ENCODE data around the gene ETV4.

ETV4 gene

GRCh38 chr17:43573579-43574321 lies 27.6 kb upstream of the ETV4 start:
- Histone ChIP-seq H2AFZ (ENCODE audit: low read length) (no peak overlapping the region), H3K36me3 (ENCODE audit: insufficient read depth, low read length) (no peaks in the 10 kb centered on the region), H3K4me3 (ENCODE audit: low read length, poor library complexity, severe bottlenecking) (no peak overlapping the region), H3F3A (ENCODE audit: low read depth) (no peaks in the 10 kb centered on the region), H4K20me1 (ENCODE audit: insufficient read depth, low read length, poor library complexity, severe bottlenecking) (no peaks in the 10 kb centered on the region), H3K4me2 (ENCODE audit: low read depth, low read length, poor library complexity, severe bottlenecking) (no peak overlapping the region), H3K4me1 (ENCODE audit: insufficient read depth, low read length, poor library complexity, severe bottlenecking) (no peaks in the 10 kb centered on the region), H3K9ac (ENCODE audit: low read depth, low read length, poor library complexity, severe bottlenecking) (no peak overlapping the region), H3K9me2 (replicated peaks; ENCODE audit: low read depth, low read length) (no peaks in the 10 kb centered on the region), H3K9me3 (ENCODE audit: insufficient read depth, low read depth, low read length) (no peaks in the 10 kb centered on the region), H3K27me3 (ENCODE audit: insufficient read depth, low read length, poor library complexity, severe bottlenecking) (no peaks in the 10 kb centered on the region), H3K79me2 (ENCODE audit: insufficient read depth, low read length) (no peaks in the 10 kb centered on the region)
- no peak for TF ChIP-seq EZH2phosphoT487 (IDR thresholded peaks at IDR 0.05; ENCODE audit: borderline replicate concordance)
- no peak for TF ChIP-seq CTCF (conservative IDR thresholded peaks at IDR 0.05; ENCODE audit: low read length)

- no peak overlapping the region for H3K4me3 ChIP-seq (ENCODE audit: low read length, poor library complexity, severe bottlenecking)
- no peaks in the 10 kb centered on the region for H3K36me3 ChIP-seq (ENCODE audit: insufficient read depth, low read length)
- H3K4me1 ChIP-seq (ENCODE audit: insufficient read depth, low read length, poor library complexity, severe bottlenecking): no peaks in the 10 kb centered on the region
- H3K9me2 ChIP-seq (replicated peaks; ENCODE audit: low read depth, low read length): no peaks in the 10 kb centered on the region
- no peak overlapping the region for H3K4me2 ChIP-seq (ENCODE audit: low read depth, low read length, poor library complexity, severe bottlenecking)
- no peaks in the 10 kb centered on the region for H3K9me3 ChIP-seq (ENCODE audit: insufficient read depth, low read depth, low read length)
- H3K9ac ChIP-seq (ENCODE audit: low read depth, low read length, poor library complexity, severe bottlenecking): no peak overlapping the region
- H2AFZ ChIP-seq (ENCODE audit: low read length): no peak overlapping the region
- H3K27me3 ChIP-seq (ENCODE audit: insufficient read depth, low read length, poor library complexity, severe bottlenecking): no peaks in the 10 kb centered on the region
- no peaks in the 10 kb centered on the region for H3F3A ChIP-seq (ENCODE audit: low read depth)
- no peaks in the 10 kb centered on the region for H3K79me2 ChIP-seq (ENCODE audit: insufficient read depth, low read length)
- no peaks in the 10 kb centered on the region for H4K20me1 ChIP-seq (ENCODE audit: insufficient read depth, low read length, poor library complexity, severe bottlenecking)
- TF ChIP-seq CTCF (conservative IDR thresholded peaks at IDR 0.05; ENCODE audit: low read length) (no peak), EZH2phosphoT487 (IDR thresholded peaks at IDR 0.05; ENCODE audit: borderline replicate concordance) (no peak)
These were observed 26.3 kb upstream of the ETV4 start for GRCh38 chr17:43572368-43572980.

- Histone ChIP-seq H3K79me2 (ENCODE audit: insufficient read depth, low read length) (no peaks in the 10 kb centered on the region), H2AFZ (ENCODE audit: low read length) (no peak overlapping the region), H3K27me3 (ENCODE audit: insufficient read depth, low read length, poor library complexity, severe bottlenecking) (no peaks in the 10 kb centered on the region), H3K4me3 (ENCODE audit: low read length, poor library complexity, severe bottlenecking) (no peak overlapping the region), H4K20me1 (ENCODE audit: insufficient read depth, low read length, poor library complexity, severe bottlenecking) (no peaks in the 10 kb centered on the region), H3K9me3 (ENCODE audit: insufficient read depth, low read depth, low read length) (no peaks in the 10 kb centered on the region), H3K36me3 (ENCODE audit: insufficient read depth, low read length) (no peaks in the 10 kb centered on the region), H3K4me2 (ENCODE audit: low read depth, low read length, poor library complexity, severe bottlenecking) (no peak overlapping the region), H3F3A (ENCODE audit: low read depth) (no peaks in the 10 kb centered on the region), H3K4me1 (ENCODE audit: insufficient read depth, low read length, poor library complexity, severe bottlenecking) (no peaks in the 10 kb centered on the region), H3K9ac (ENCODE audit: low read depth, low read length, poor library complexity, severe bottlenecking) (no peak overlapping the region), H3K9me2 (replicated peaks; ENCODE audit: low read depth, low read length) (no peaks in the 10 kb centered on the region)
- no peak for TF ChIP-seq EZH2phosphoT487 (IDR thresholded peaks at IDR 0.05; ENCODE audit: borderline replicate concordance)
- TF ChIP-seq CTCF (conservative IDR thresholded peaks at IDR 0.05; ENCODE audit: low read length): no peak
These were observed 24.4 kb upstream of the ETV4 start for GRCh38 chr17:43570518-43570928.
